Lower lobe of right lung (tissue), 2 donors: Measurements from ENCODE around the gene BET1L. TPM values are rescaled to one million over a fixed set of nuclear protein-coding genes. Genes with fewer than 3 reads are reported as not detected.
"Not testable (repeated sequence)": the region's sequence is repeated elsewhere in the genome, so short reads cannot be mapped to it uniquely, and the experiment has no call there.

ENCODE experiments used
- ATAC-seq, 2 donors: fragments of 200-7000 bp; cut with Tn5 transposase; one replicate each; pipeline ENCODE4 v1.9.1; 2020 to 2022; ENCODE audit warnings: mild to moderate bottlenecking in 2 of 2, moderate library complexity in 2 of 2
- DNase-seq: peaks from one replicate; pipeline ENCODE4 v3.0.0-alpha.2; 2020
- H3K27ac ChIP-seq: fragments of 200-600 bp; one replicate; pipeline ENCODE4 v1.8.0; 2022
- H3K27me3 ChIP-seq: fragments of 200-600 bp; one replicate; pipeline ENCODE4 v1.8.0; 2022; ENCODE audit warnings: low read depth
- H3K36me3 ChIP-seq: fragments of 200-600 bp; one replicate; pipeline ENCODE4 v1.8.0; 2022; ENCODE audit warnings: mild to moderate bottlenecking
- H3K4me1 ChIP-seq: fragments of 200-600 bp; one replicate; pipeline ENCODE4 v1.8.0; 2022
- H3K4me3 ChIP-seq: fragments of 200-600 bp; one replicate; pipeline ENCODE4 v1.8.0; 2022; ENCODE audit warnings: mild to moderate bottlenecking
- H3K9me3 ChIP-seq: fragments of 200-600 bp; one replicate; pipeline ENCODE4 v1.8.0; 2022
- CTCF ChIP-seq: fragments of 200-600 bp; IDR thresholded peaks from one replicate; pipeline ENCODE4 v1.8.0; 2022; ENCODE audit warnings: antibody characterized with exemption, mild to moderate bottlenecking
- intact Hi-C: fragments of 100-400 bp; cut with DNase I; formaldehyde crosslinking; loops from one replicate; pipeline ENCODE4 v1.11.0; 2022
- total RNA-seq: library from RNA; stranded (reverse); fragmentation: NEBNext Ultra II Directional; extraction: Animal tissue kit (Norgen Biotek cat#: 25700); gene quantifications from one replicate; pipeline ENCODE4 v1.2.1, GENCODE V29; 2021
- donor health status: DM: no; HTN: yes; CAD: no; lungs with severe emphysema.

The BET1L gene
- total RNA-seq, 1 donor from 2014 or later, result 54.2 TPM

- H3K27ac ChIP-seq, intact Hi-C loops, H3K4me1 ChIP-seq, H3K4me3 ChIP-seq, H3K27me3 ChIP-seq, DNase-seq, H3K36me3 ChIP-seq, ATAC-seq, H3K9me3 ChIP-seq: not testable (repeated sequence)
- peak; percentile 32 for TF ChIP-seq CTCF
Measured at GRCh38 chr11:180242-180641, 27.0 kb downstream of the BET1L start.

Other genes with a start within 250 kb of the BET1L start
- gene SCGB1C1, start 14.3 kb downstream of the BET1L start, total RNA-seq, result not detected
- gene RIC8A, start 309 bp upstream of the BET1L start, total RNA-seq, result 103 TPM
- 17.6 TPM for gene SIRT3, start 28.9 kb upstream of the BET1L start, total RNA-seq
- gene PSMD13, start 29.6 kb upstream of the BET1L start, total RNA-seq, result 89.5 TPM
- gene NLRP6, start 71.0 kb upstream of the BET1L start, total RNA-seq, result 1.3 TPM
- 163 TPM for gene PGGHG, start 81.7 kb upstream of the BET1L start, total RNA-seq
- not detected for gene IFITM5, start 92.1 kb upstream of the BET1L start, total RNA-seq
- 607 TPM for gene IFITM2, start 100.4 kb upstream of the BET1L start, total RNA-seq
- gene IFITM1, start 106.6 kb upstream of the BET1L start, total RNA-seq, result 128 TPM
- gene IFITM3, start 113.5 kb upstream of the BET1L start, total RNA-seq, result 767 TPM
- gene B4GALNT4, start 162.1 kb upstream of the BET1L start, total RNA-seq, result 0.38 TPM
- 23.1 TPM for gene PKP3, start 186.8 kb upstream of the BET1L start, total RNA-seq
- gene SIGIRR, start 207.6 kb upstream of the BET1L start, total RNA-seq, result 91.8 TPM
- 21.6 TPM for gene ANO9, start 234.6 kb upstream of the BET1L start, total RNA-seq
- gene PTDSS2, start 242.9 kb upstream of the BET1L start, total RNA-seq, result 32.9 TPM